Hematopoietic multipotent progenitor cell treated with erythropoietin and hydrocortisone succinate and interleukin-3 and kit ligand, for 4 days (in vitro differentiated cells): ENCODE measurements around the gene CEP78.
A peak's percentile ranks its signal among the peaks of the same experiment; 100 is the strongest.

Experiments
- DNase-seq: peaks from one replicate; pipeline ENCODE4 v3.0.0-alpha.2; 2015

CEP78 gene

DNA sequence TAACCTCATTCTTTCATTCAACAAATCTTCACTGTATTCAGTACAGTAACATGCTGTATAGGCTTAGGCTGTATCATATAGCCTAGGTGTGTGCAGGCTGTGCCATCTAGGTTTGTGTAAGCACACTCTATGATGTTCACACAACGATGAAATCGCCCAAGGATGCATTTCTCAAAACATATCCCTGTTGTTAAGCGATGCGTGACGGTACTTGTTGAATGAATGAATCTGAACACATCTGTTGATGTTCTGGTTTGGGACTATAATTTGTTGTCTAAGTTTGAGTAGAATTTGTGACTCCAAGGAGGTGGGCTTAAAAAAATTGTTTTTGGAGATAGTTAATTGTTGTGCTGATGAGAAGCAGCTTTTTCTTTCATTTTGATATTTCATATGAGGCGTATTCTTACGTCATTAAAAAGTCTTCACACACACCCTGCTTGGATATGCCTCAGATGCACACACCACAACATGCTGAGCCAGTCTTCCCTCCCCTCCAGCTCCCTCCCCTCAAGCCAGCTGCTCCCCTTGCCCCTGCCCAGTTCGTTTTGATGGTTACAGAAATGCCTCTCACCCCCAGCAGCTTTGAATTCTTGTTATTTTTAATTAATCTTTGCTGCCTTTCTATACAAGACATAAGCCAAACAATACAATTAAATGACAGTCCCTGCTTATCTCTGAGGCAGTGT, 55.5 kb downstream of the CEP78 start:
- no peak for DNase-seq

DNA sequence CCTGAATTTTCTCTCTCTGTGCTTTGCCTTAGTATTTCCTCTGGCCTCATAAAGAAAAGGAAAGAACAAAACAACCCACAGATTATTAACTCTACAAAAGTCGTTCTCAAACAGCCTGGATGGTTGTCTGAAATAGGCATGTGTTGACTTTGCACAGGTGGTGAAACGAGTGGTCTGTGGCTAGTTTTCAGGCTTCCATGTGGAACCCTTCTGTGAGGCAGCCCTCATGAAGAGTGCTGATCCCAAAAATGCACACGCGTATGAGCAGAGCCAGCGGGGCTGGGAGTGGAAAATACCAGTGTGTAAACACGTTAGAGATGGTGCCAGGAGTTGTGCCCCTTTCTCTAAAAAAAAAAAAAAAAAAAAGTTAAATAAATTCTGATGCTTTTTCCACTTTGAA, 56.2 kb downstream of the CEP78 start:
- DNase-seq: no peak

DNA sequence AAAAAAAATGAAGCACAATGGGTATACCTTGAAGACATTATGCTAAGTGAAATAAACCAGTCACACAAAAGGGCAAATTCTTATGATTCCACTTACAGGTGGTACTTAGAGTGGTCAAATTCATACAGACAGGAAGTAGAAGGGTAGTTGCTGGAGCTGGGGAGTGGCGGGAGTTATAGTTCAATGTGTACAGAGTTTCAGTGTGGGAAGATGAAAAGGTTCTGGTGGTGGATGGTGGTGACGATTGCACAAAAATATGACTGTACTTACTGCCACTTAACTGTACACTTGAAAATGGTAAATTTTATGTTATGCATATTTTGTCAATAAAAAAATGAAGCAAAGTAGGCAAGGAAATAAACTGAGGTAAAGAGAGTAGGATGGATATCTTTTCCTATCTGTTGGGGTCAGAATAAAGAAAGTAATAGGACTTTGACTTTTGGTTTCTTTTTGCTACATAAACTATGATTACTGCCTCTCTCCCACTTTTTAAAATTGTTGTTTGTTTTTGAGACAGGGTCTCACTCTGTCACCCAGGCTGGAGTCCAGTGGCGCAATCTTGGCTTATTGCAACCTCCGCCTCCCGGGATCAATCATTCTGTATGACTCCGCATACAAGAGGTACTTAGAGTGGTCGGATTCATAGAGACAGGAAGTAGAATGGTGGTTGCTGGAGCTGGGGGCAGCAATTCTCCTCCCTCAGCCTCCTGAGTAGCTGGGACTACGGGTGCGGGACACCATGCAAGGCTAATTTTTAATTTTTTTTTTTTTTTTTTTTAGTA, 57.0 kb downstream of the CEP78 start:
- DNase-seq: no peak

DNA sequence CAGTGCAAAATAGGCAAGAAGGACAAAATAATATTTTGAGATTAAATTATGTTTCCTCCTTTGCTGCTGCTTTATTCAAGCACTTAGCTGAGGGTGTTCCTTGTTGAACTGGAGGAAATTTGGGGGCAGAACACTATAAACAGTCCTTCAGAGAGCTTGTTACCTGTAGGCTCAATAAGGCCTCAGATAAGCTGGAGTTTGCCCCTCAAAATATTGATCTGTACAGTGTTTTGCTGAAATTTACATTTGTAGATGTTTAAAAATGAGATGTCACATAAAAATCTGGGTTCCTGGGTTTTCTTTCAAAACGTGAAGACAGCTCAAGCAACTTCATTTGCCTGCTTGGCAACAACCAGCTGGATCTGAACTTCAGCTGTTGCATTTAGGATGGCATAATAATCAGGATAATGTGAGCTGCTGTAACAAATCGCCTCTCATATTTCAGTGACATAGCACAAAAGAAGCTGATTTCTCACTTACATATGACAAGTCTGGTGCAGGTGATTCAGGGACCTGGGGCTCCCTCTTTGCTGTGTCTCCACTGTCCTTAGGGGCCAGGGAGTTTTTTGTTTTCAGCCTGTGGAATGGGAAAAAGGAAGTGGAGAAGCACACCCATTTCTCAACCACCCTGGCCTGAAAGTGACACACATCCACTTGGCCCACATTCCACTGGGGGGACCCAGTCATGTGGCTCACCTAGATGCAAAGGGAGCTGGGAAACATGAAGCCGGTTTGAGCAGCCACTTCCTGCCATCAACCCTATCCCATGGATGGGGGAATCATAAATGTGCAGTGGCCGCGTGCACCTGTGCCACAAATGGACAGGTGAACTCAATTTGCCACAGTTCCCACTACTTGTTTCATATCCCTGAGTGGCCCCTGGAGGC, 58.7 kb downstream of the CEP78 start:
- DNase-seq: no peak

DNA sequence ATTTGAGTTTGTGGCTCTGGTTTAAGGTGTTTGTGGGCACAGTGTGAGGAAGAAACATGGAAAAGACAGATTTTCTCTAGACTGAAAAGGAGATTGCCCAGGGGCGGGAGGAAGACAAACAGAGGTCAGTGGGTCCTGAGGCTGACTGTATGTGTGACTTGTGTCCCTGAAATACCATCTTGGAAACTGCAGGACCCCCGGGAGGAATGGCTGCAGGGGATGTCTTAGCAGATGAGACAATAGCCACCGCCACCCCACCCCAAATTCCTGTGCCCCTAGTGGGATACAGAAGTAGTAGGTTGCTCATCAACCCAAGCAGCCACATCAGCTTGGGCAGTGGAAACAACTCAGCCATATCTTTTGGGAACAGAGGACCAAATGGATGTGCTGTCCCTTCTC, 59.3 kb downstream of the CEP78 start:
- DNase-seq: no peak

DNA sequence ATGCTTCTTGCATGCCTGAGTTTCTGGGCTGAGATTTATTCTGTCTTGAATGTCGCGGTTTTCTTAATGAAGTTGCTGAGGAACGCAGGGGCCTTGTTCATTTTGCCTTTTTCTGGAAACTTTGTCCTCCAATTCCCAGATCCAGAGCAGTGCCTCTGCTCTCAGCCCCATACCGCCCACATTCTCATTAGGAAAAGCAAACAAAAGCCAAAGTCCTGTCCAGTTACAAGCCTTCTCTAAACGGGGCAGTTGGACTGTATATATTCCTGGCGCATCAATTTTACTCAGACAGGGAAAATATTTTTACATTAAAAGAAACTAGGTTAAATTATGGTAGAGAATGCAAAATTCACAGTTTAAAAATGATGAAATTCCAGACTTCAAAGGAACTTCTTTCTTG, 59.9 kb downstream of the CEP78 start:
- no peak for DNase-seq

DNA sequence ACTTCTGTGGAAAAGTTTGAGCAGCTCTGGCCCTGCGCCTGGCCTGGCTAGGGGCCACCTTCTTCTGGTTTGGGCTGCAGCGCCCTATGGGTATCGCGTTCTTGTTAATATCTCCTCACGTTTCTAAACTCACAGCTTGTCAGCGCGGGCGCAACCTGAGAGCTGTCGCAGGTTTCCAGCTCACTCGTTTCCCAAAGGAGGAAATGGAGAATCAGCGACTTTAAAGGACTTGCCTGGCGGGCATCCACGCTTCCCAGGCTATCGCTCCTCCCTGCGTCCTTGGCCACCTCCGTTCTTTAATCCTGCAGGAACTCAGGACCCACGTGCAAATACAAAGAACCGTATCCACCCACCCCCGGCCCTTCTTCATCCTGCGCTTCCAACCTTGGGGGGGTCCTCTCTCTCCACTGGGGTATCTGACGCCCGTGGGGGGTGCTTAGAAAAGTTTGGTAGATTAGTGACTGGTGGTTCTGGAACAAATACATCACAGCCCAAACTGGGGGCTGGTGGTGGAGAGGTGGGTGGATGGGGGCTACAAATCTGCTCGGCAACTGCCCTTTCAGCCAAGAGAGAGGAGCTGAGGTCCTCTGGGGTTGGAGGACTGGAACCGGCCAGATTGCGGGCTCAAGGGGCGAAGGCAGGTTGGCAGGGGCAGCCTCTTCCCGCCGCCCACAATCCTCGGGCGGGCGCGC, 60.5 kb downstream of the CEP78 start:
- peak; percentile 48 for DNase-seq

DNA sequence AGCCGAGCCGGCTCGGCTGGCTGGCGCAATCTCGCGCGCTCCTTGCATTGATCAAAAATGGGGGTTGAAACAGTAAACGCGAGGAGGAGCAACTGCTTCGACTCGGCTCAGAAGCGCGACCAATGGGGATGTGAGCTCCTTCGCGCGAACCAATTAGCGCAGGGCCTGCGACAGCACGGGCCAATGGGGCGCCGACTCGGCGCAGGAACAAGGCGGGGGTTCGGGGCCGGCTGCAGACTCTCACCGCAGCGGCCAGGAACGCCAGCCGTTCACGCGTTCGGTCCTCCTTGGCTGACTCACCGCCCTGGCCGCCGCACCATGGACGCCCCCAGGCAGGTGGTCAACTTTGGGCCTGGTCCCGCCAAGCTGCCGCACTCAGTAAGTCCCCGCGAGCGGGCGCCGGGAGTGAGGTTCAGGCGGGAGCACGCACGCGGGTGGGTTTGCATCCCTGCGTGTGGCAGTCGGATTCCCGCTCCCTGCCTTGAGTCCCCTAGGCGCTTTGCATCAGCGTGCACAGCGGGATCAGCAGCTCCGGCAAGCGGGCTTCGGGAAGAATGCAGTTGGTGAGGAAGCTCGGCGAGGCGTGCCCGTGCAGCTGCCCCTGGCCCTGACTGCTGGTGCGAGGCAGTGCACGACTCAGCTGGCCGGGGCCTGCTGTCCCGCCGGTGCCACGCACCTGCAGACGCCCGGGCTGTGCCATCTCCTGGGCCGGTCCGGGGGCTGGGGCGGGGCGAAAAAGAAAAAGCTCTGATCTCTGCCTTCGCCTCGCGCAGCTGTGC, 61.2 kb downstream of the CEP78 start, which contains the start of gene PSAT1:
Gene PSAT1 (plus strand): TSS at position 233 of the 779 bp plus-strand sequence. CDS start 86 bp downstream, at position 319.
- peak; percentile 96 for DNase-seq

DNA sequence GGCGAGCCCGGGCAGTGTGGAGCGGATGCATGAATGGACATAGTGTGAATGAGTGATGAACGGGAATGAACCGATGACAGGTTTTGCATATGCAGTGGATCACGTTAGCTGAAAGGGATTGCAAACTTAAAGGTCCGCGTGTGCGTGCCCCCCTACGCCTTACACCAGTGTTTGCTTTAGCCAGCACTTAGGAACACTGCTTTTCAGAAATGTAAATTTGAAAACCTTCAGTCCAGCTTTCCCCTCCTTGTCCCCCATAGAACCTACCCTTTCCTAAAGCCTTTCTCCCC, 61.7 kb downstream of the CEP78 start:
- no peak for DNase-seq

DNA sequence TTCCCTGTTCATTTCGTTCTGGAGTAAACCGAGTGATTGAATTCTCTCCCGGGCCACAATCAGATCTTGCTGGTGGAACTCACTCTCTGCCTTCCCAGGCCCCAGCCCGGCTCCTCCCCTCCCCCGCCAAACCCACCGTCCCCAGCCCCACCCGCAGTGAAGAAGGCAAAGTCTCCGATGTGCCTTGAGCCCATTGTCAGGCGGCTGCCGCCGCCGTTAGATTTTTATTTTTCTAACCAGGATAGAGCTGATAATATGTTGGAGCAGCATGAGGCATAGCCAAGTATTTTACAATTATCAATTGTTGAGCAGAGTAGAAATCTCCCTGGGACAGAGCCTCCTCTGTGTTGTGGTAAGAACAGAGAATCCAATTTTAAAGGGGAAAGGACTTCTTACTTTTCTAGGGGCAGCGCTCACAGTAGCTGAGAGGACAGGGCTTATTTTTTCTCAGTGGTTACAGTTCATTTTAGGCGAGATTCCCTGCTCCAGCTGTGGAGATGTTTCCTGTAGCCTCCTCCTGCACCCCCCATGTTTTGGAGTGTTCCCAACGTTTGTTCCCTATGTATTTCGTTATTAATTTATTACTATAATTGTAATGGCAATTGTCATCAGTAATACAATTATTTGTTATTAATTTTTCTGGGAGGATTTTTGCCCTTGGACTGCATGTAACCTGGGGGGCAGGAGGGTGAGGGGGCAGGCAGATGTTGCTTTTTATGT, 62.3 kb downstream of the CEP78 start:
- peak; percentile 41 for DNase-seq

DNA sequence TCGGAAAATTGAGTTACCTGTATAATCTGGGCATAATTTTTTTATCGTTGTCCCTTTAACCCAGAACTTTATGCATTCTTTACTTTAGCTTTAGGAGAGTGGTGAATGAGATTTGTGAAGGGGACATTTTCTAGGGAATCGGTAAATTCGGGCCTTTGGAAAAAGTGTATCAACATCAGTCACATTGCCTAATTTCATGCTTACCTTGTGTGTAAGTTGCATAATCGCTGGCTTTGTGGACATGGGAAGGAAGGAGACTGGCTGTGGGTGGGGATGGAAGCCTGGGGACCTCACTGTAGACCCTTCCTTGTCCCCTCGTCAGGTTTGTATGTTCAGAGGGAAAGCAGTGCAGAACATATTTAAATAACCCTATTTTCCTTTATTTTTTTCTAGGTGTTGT, 64.3 kb downstream of the CEP78 start:
- no peak for DNase-seq

DNA sequence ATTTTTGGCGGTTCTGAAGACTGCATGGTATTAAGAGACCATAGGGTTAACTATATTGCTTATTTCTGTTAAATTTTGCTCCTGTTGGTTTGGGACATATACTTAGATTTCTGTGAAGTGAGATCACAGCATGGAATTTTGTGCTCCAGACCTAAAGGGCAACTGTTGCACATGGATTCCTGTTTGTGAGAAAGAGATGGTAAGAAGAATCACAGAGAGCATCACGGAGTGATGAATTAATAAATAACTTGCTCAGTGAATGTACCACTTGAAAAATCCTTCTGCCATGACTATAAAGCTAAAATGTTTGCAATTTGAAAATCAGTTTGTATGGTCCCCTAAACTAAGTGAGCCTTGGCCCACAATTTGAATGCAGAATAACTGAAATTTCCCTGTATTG, 65.6 kb downstream of the CEP78 start:
- DNase-seq: no peak

DNA sequence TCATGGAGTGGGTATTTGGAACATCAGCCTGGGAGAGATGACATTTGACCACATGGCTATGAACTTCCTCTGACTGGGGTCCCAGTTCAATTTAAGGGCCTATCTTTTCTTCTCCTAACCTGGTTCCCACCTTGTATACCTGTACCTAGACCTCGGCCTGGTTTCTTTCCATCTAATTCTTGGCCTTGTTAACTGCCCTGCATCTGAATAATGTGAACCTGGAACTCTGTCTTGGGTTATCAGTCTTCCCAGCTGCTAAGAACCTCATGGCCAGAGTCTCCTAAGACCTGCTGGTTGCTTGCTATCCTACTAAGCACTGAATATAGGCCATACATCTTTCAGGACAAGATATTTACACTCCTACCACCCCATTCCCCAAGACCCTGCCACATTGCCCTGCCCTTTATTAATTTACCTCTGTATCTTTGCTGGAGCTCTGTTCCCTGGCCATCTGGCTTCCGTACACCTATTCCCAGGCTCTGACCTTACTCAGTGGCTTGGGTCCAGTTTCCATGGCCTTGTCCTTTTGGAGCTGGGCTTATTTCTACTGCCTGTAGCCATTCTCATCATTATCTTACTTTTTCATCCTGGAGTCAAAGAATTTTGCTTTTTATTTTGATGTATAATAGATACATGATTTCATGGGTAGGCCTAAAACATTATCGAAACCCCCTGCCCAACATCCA, 67.6 kb downstream of the CEP78 start:
- no peak for DNase-seq

DNA sequence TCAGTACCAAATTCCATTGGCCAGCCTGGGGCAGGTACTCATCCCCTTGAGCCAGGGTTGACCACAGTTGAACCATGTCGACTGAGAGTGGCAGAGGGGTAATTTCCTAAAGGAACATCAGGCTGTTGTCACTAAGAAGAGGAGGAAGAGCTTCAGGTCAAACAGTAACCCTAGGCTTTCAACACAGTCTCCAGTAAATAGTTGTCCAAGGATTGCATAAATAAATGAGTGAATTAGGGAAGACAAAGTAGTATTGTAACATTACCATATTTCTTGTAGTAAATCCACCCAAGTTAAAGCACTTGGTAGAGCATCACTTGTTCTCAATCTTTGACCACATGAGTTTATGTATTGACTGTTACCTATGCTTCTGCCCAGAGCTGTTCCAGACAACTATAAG, 68.5 kb downstream of the CEP78 start:
- no peak for DNase-seq

DNA sequence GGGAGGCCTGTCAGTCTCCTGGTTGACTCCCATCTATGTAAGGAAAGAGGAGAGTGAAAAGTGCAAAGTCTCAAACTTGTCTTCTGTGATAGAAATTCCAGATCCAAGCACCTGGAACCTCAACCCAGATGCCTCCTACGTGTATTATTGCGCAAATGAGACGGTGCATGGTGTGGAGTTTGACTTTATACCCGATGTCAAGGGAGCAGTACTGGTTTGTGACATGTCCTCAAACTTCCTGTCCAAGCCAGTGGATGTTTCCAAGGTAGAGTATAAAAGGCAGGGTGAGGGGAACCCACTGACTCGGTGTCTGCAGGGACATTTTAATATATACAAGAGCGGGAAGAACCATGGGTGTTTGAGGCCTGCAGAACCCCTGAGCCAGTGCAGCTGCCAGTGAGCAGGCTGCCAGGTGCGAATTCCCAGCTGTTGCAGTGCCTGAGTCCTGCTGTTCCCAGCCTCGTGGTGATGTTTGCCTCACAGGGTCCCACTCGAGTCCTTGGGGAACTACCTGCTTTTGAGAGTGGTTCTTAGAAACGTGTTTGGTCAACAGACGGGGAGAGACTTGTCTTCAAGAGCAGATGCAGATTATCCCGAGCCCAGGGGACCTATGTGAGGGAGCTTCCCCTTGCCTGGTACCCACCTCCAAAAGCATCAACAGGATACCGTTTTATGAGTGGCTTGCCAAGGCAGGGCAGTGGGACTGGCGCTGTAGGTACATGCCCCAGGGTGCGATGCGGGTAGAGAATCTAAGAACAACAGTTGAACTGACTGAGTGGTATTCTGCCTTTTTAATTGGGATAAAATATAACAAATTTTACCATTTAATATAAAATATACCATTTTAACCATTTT, 70.6 kb downstream of the CEP78 start:
- DNase-seq: no peak

DNA sequence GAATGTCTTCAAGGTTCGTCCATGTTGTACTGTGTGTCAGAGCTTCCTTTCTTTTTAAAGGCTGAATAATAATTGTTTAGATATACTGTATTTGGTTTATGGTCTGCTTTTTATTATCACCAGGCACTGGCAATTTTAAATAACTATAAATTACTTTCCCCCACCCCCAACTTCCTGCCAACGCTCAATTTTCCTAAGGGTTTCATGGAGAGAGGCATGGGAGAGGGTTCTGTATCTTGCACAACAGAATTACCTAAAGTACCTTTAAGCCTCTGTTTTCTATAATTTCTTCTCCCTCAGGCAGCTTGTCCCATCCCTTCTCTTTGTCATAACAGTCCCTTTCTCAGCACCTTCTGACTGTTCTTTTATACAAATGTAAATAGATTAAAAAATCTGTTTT, 71.5 kb downstream of the CEP78 start:
- no peak for DNase-seq

DNA sequence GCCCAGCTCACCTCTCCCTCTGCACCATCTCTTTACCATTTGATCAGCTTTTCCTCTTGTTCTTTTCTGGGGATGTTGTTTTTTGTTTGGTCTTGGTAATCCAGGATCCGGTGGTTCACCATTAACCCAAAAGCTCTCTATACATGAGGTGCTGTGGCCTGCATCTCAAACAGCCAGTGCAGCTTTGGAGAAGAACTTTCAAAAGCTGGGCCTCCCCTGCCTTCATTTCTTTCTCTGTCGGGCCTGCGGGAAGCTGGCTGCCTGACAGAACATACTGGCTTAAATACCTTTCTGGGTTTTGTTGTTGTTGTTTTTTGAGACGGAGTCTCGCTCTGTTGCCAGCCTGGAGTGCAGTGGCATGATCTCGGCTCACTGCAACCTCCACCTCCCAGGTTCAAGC, 73.2 kb downstream of the CEP78 start:
- no peak for DNase-seq

DNA sequence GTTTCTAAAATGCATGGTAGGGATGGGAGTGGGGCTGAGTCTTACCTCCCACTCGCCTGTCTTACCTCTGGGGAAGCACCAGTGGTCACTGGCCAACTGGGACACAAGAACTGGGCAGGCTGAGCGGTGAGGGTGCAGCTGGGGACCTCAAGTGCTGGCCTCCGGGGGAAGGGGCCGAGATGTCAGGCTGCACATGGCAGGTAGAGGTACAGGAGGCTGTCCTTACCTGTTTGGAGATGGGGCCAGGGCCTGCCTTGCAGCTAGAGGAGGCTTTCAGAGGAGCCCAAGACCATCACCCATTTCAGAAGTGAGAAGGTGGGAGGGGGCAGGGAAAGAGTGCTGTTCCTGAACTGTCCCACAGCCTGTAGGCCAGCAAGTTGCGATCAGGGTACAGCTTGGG, 75.2 kb downstream of the CEP78 start:
- DNase-seq: no peak

DNA sequence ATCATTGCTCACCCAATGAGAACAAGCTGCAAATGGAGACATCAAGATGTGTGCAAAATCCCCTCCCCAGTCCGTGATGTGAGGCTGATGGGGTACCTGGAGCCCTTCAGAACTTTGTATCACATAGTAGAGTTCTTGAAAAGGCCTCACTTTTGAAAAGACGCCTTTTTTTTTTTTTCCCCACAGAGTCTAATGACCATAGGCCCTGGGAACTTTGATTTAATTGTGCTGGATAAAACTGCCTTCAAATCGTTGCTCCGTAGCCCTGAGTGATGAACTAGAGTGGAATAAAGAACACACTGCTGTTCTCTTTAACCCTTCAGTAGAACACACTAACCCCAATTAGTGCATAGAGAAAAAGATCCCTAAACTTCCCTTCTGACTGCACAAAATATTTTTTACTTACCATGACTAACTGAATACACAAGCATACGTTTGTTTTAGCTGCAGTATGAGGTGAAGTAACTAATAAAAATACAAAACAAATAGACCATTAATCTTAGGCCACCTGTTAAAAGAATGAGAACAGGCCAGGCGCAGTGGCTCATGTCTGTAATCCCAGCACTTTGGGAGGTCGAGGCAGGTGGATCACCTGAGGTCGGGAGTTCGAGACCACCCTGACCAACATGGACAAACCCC, 76.1 kb downstream of the CEP78 start:
- no peak for DNase-seq

DNA sequence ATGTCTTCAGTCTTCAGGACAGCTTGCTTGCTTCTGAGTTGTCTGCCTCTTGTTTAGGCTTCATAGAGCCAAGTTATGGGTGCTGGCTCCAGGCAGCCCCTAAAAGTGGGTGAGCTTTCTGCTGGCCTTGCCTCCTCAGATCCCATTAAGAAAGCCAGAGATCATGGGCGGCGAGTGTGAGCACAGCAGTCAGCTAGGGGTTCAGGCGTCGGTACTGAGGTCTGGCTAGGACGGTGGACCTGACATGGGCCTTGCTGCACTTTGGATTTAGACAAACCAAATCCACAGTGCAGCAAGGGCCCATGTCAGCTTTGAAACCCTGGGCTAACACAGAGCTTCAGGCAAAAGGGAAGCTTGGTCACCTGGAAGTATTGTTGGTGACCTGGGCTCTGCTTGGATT, 78.7 kb downstream of the CEP78 start:
- no peak for DNase-seq
